ENCODE data around the gene WNT7B. TPM values are rescaled to one million over a fixed set of nuclear protein-coding genes. Genes with fewer than 3 reads are reported as not detected.

WNT7B gene
- total RNA-seq, 4 donors from 2014 or later: not detected

GRCh38 chr22:45998638-45999378 lies 21.8 kb upstream of the WNT7B start:
- Histone ChIP-seq H3K9me3 (no peaks in the 10 kb centered on the region), H3K4me3 (no peak overlapping the region), H3K27me3 (no peaks in the 10 kb centered on the region), H3K36me3 (no peaks in the 10 kb centered on the region), H3K4me1 (peaks cover 16 to 60% (median 34%) of the 10 kb centered on the region in 4 donors), H3K27ac (peak overlapping the region; percentile 84 to 86 (median 84))
- in situ Hi-C loops (cut with MboI; ENCODE audit: low pct_ligation_motif_present in 1 of 4, low pct_unique_long_range_greater_than_20kb in 1 of 4, low sequenced_read_pairs in 3 of 4) (no loop called here), intact Hi-C loops (cut with DNase I; ENCODE audit: low total_unique reads) (loop anchor here (10.0 kb wide), 1 partner anchor 316 kb away; no protein-coding TSS in a partner anchor)
- no peak for DNase-seq
- 74% methylated on average over 13 of the region's 13 CpGs; no CpG with 5 or more reads in 1 of the 2 donors for WGBS, 2 donors (ENCODE audit: low coverage in 1 of 2)
- TF ChIP-seq EP300 (IDR thresholded peaks at IDR 0.05; ENCODE audit: low read depth): no peak
- no peak for TF ChIP-seq POLR2A (IDR thresholded peaks at IDR 0.05)
- TF ChIP-seq POLR2AphosphoS5 (IDR thresholded peaks at IDR 0.05): no peak
- no peak for TF ChIP-seq CTCF (IDR thresholded peaks at IDR 0.05)

GRCh38 chr22:45997777-45998637 lies 21.0 kb upstream of the WNT7B start:
- TF ChIP-seq POLR2A (IDR thresholded peaks at IDR 0.05) (no peak), POLR2AphosphoS5 (IDR thresholded peaks at IDR 0.05) (no peak), CTCF (IDR thresholded peaks at IDR 0.05) (no peak), EP300 (IDR thresholded peaks at IDR 0.05; ENCODE audit: low read depth) (no peak)
- H3K4me1 ChIP-seq: peaks cover 16 to 57% (median 34%) of the 10 kb centered on the region in 4 donors
- H3K4me3 ChIP-seq: no peak overlapping the region
- 64% methylated on average over 16 of the region's 17 CpGs; no CpG with 5 or more reads in 1 of the 2 donors for WGBS, 2 donors (ENCODE audit: low coverage in 1 of 2)
- no peaks in the 10 kb centered on the region for H3K36me3 ChIP-seq
- in situ Hi-C loops (cut with MboI; ENCODE audit: low pct_ligation_motif_present in 1 of 4, low pct_unique_long_range_greater_than_20kb in 1 of 4, low sequenced_read_pairs in 3 of 4): no loop called here
- H3K27me3 ChIP-seq: no peaks in the 10 kb centered on the region
- no peaks in the 10 kb centered on the region for H3K9me3 ChIP-seq
- intact Hi-C loops (cut with DNase I; ENCODE audit: low total_unique reads): loop anchor here (10.0 kb wide), 1 partner anchor 317 kb away; no protein-coding TSS in a partner anchor
- DNase-seq: no peak
- peak overlapping the region; percentile 84 to 86 (median 84) for H3K27ac ChIP-seq

- H3K27ac ChIP-seq: peak overlapping the region; percentile 84 to 86 (median 84)
- TF ChIP-seq POLR2AphosphoS5 (IDR thresholded peaks at IDR 0.05) (peak; percentile 64 to 76 (median 75)), EP300 (IDR thresholded peaks at IDR 0.05; ENCODE audit: low read depth) (no peak), CTCF (IDR thresholded peaks at IDR 0.05) (no peak)
- no peaks in the 10 kb centered on the region for H3K9me3 ChIP-seq
- peak; percentile 79 for DNase-seq
- H3K36me3 ChIP-seq: no peaks in the 10 kb centered on the region
- H3K4me1 ChIP-seq: peaks cover 16 to 56% (median 34%) of the 10 kb centered on the region in 4 donors
- in situ Hi-C loops (cut with MboI; ENCODE audit: low pct_ligation_motif_present in 1 of 4, low pct_unique_long_range_greater_than_20kb in 1 of 4, low sequenced_read_pairs in 3 of 4) (no loop called here), intact Hi-C loops (cut with DNase I; ENCODE audit: low total_unique reads) (loop anchor here (10.0 kb wide), 1 partner anchor 318 kb away; no protein-coding TSS in a partner anchor)
- H3K4me3 ChIP-seq: no peak overlapping the region
- no peaks in the 10 kb centered on the region for H3K27me3 ChIP-seq
- 14 to 27% methylated on average over 3 to 7 of the region's 16 CpGs for WGBS, 2 donors (ENCODE audit: low coverage in 1 of 2)
Measured at GRCh38 chr22:45997077-45997776, 20.3 kb upstream of the WNT7B start.

Data from transverse colon (tissue), 4 donors.